HepG2 (cell line): ENCODE data around the gene UBR4. TPM values are rescaled to one million over a fixed set of nuclear protein-coding genes. Genes with fewer than 3 reads are reported as not detected.

ENCODE experiments used
- CAMTA2 ChIP-seq: sonication (generic); formaldehyde crosslinking; IDR thresholded peaks from 2 replicates; pipeline ENCODE4 v1.4.0; 2020; ENCODE audit warnings: mild to moderate bottlenecking, missing genetic modification reagents, borderline replicate concordance
- GATAD2A ChIP-seq: IDR thresholded peaks from 2 replicates; pipeline ENCODE4 v1.6.1; 2016
- HMG20B ChIP-seq: conservative IDR thresholded peaks from 2 replicates; pipeline ENCODE4 v1.6.1; 2016; ENCODE audit warnings: missing genetic modification reagents, missing compliant biosample characterization
- HNF4A ChIP-seq: sonication (generic); formaldehyde crosslinking; IDR thresholded peaks from 2 replicates; pipeline ENCODE4 v1.4.0; 2020; ENCODE audit warnings: missing genetic modification reagents
- MED13 ChIP-seq: sonication (generic); formaldehyde crosslinking; IDR thresholded peaks from 2 replicates; pipeline ENCODE4 v1.5.0; 2020; ENCODE audit warnings: missing genetic modification reagents
- PHF8 ChIP-seq: sonication (generic); formaldehyde crosslinking; IDR thresholded peaks from 2 replicates; pipeline ENCODE4 v1.5.0; 2020; ENCODE audit warnings: missing genetic modification reagents
- POLR2G ChIP-seq: fragments of 200-400 bp; formaldehyde crosslinking; IDR thresholded peaks from 2 replicates; pipeline ENCODE4 v1.6.1; 2018; ENCODE audit warnings: mild to moderate bottlenecking, low read depth, low read length, moderate library complexity
- RAD21 ChIP-seq: fragments of 450-650 bp; formaldehyde crosslinking; IDR thresholded peaks from 2 replicates; pipeline ENCODE4 v1.5.0; 2020; ENCODE audit warnings: mild to moderate bottlenecking
- RARA ChIP-seq: IDR thresholded peaks from 2 replicates; pipeline ENCODE4 v1.6.1; 2016; ENCODE audit warnings: missing genetic modification reagents, missing compliant biosample characterization
- RCOR2 ChIP-seq: IDR thresholded peaks from 2 replicates; pipeline ENCODE4 v1.6.1; 2016; ENCODE audit warnings: missing biosample characterization, missing genetic modification reagents
- RXRA ChIP-seq: sonication (generic); formaldehyde crosslinking; IDR thresholded peaks from 2 replicates; pipeline ENCODE4 v1.5.1; 2020; ENCODE audit warnings: missing genetic modification reagents
- SOX13 ChIP-seq, 3 experiments: fragments of 450-650 bp in 1 of 3; sonication (generic) in 1 of 3; formaldehyde crosslinking in 1 of 3; IDR thresholded peaks in 2 of 3; conservative IDR thresholded peaks in 1 of 3; 2 replicates each; pipeline versions ENCODE4 v1.5.0 to v1.6.1; 2016 to 2020; ENCODE audit warnings: antibody characterized with exemption in 1 of 3, mild to moderate bottlenecking in 1 of 3, missing compliant biosample characterization in 1 of 3, missing genetic modification reagents in 1 of 3, moderate library complexity in 1 of 3
- SOX6 ChIP-seq, 2 experiments: fragments of 450-650 bp in 1 of 2; sonication (generic) in 1 of 2; formaldehyde crosslinking in 1 of 2; IDR thresholded peaks; 2 replicates each; pipeline versions ENCODE4 v1.4.0 to v1.6.1; 2017 to 2020; ENCODE audit warnings: antibody characterized with exemption in 1 of 2, mild to moderate bottlenecking in 1 of 2, missing genetic modification reagents in 1 of 2
- TFDP2 ChIP-seq: sonication (generic); formaldehyde crosslinking; IDR thresholded peaks from 2 replicates; pipeline ENCODE4 v1.4.0; 2020; ENCODE audit warnings: missing genetic modification reagents
- TFE3 ChIP-seq: IDR thresholded peaks from 2 replicates; pipeline ENCODE4 v1.6.1; 2016
- UBTF ChIP-seq: sonication (generic); formaldehyde crosslinking; IDR thresholded peaks from 2 replicates; pipeline ENCODE4 v1.4.0; 2020; ENCODE audit warnings: mild to moderate bottlenecking, missing genetic modification reagents
- ZBTB2 ChIP-seq: sonication (generic); formaldehyde crosslinking; IDR thresholded peaks from 2 replicates; pipeline ENCODE4 v1.8.0; 2022; ENCODE audit warnings: low read depth, missing genetic modification reagents
- ZFY ChIP-seq: sonication (generic); formaldehyde crosslinking; IDR thresholded peaks from 2 replicates; pipeline ENCODE4 v1.4.0; 2020; ENCODE audit warnings: missing genetic modification reagents
- ZNF292 ChIP-seq: sonication (generic); formaldehyde crosslinking; IDR thresholded peaks from 2 replicates; pipeline ENCODE4 v1.8.1; 2022; ENCODE audit warnings: mild to moderate bottlenecking, low read depth, missing genetic modification reagents, borderline replicate concordance
- ZNF546 ChIP-seq: sonication (generic); formaldehyde crosslinking; conservative IDR thresholded peaks from 2 replicates; pipeline ENCODE4 v1.8.1; 2023; ENCODE audit warnings: mild to moderate bottlenecking, missing genetic modification reagents
- ZNF563 ChIP-seq: sonication (generic); formaldehyde crosslinking; IDR thresholded peaks from 2 replicates; pipeline ENCODE4 v1.8.0; 2022; ENCODE audit warnings: mild to moderate bottlenecking, moderate library complexity, missing genetic modification reagents
- ZNF678 ChIP-seq: sonication (generic); formaldehyde crosslinking; IDR thresholded peaks from 2 replicates; pipeline ENCODE4 v1.4.0; 2020; ENCODE audit warnings: mild to moderate bottlenecking, missing genetic modification reagents
- ZNF747 ChIP-seq: sonication (generic); formaldehyde crosslinking; IDR thresholded peaks from 2 replicates; pipeline ENCODE4 v1.8.1; 2023; ENCODE audit warnings: missing genetic modification reagents, mild to moderate bottlenecking, borderline replicate concordance
- ZNF792 ChIP-seq: IDR thresholded peaks from 2 replicates; pipeline ENCODE4 v1.6.1; 2016
- polyA plus RNA-seq, 8 experiments: library from polyadenylated mRNA; depleted of rRNA in 3 of 8; stranded (reverse) in 7 of 8; unstranded in 1 of 8; fragments of >200 nt; fragmentation: Illumina TruSeq in 4 of 8; extraction: Trizol in 4 of 8; gene quantifications; 2 replicates each; pipeline versions ENCODE4 v1.2.1 to v1.2.3, GENCODE V29; 2011 to 2016; ENCODE audit warnings: low read depth in 4 of 8, missing spikeins in 1 of 8, mixed read lengths in 1 of 8; ENCODE audit not compliant: insufficient read depth in 1 of 8
- total RNA-seq, 5 experiments: library from RNA; depleted of rRNA; stranded (reverse); fragments of >200 nt; fragmentation: Illumina TruSeq; extraction: Trizol; gene quantifications; 2 replicates each; pipeline ENCODE4 v1.2.3, GENCODE V29; 2016; ENCODE audit warnings: low read depth in 1 of 5

The UBR4 gene
- total and polyA plus RNA-seq, 2 of the 13 experiments (the other 11 are each of a cell fraction or from before 2014, with no cell fraction given) = 59.1 to 106 TPM

GRCh38 chr1:19067182-19067911, 142.7 kb downstream of the UBR4 start (continued):
- 0 out of 2 replicates have a peak, but pooled peaks have one; percentile 32 for TF ChIP-seq ZBTB2 (CRISPR knock-in tag)
- TF ChIP-seq HNF4A (CRISPR knock-in tag) = peak; percentile 59
- no peak for TF ChIP-seq ZNF747 (CRISPR knock-in tag)
- TF ChIP-seq PHF8 (CRISPR knock-in tag) = peak; percentile 21; the same call in 1 of the 2 replicates
- peak; percentile 82 for TF ChIP-seq RCOR2 (CRISPR knock-in tag)
- TF ChIP-seq UBTF (CRISPR knock-in tag) = peak; percentile 27
- TF ChIP-seq GATAD2A (CRISPR knock-in tag) = 0 out of 2 replicates have a peak, but pooled peaks have one; percentile 9
- TF ChIP-seq ZNF292 (CRISPR knock-in tag) = 0 out of 2 replicates have a peak, but pooled peaks have one; percentile 44
- no peak for TF ChIP-seq ZNF678 (CRISPR knock-in tag)
- no peak for TF ChIP-seq CAMTA2
- no peak for TF ChIP-seq SOX6 (IDR thresholded peaks at IDR 0.05)
- 0 out of 2 replicates have a peak, but pooled peaks have one; percentile 0 for TF ChIP-seq SOX6 (CRISPR knock-in tag; IDR thresholded peaks at IDR 0.05)
- peak; percentile 77 for TF ChIP-seq RARA
- TF ChIP-seq MED13 (CRISPR knock-in tag) = no peak
- TF ChIP-seq ZNF792 = no peak
- TF ChIP-seq ZFY (CRISPR knock-in tag) = peak; percentile 40; the same call in 1 of the 2 replicates
- 0 out of 2 replicates have a peak, but pooled peaks have one; percentile 3 for TF ChIP-seq POLR2G
- 0 out of 2 replicates have a peak, but pooled peaks have one; percentile 38 for TF ChIP-seq ZNF563 (CRISPR knock-in tag)
- no peak for TF ChIP-seq SOX13 (IDR thresholded peaks at IDR 0.05)
- peak in 1 of 2 experiments; percentile 90; a peak in 2 of 4 replicates for TF ChIP-seq SOX13 (CRISPR knock-in tag; conservative IDR thresholded peaks at IDR 0.05 in 1 of 2, IDR thresholded peaks at IDR 0.05 in 1 of 2)
- TF ChIP-seq HMG20B (CRISPR knock-in tag) = no peak
- TF ChIP-seq RAD21 (CRISPR knock-in tag) = peak; percentile 19; the same call in 1 of the 2 replicates
- 0 out of 2 replicates have a peak, but pooled peaks have one; percentile 38 for TF ChIP-seq TFE3
- no peak for TF ChIP-seq ZNF546
- peak; percentile 32; the same call in 1 of the 2 replicates for TF ChIP-seq RXRA (CRISPR knock-in tag)
- TF ChIP-seq TFDP2 (CRISPR knock-in tag) = peak; percentile 12; the same call in 1 of the 2 replicates
